Hepatocyte (in vitro differentiated cells): ENCODE measurements around the gene CCDC152. TPM values are rescaled to one million over a fixed set of nuclear protein-coding genes. Genes with fewer than 3 reads are reported as not detected.
A peak's percentile ranks its signal among the peaks of the same experiment; 100 is the strongest.

Source experiments
- DNase-seq: peaks from one replicate; pipeline ENCODE4 v3.0.0-alpha.2; 2016; ENCODE audit warnings: low spot score
- H2AFZ ChIP-seq: fragments of 200-600 bp; sonication (generic); 2 replicates; pipeline ENCODE4 v1.6.0; 2016; ENCODE audit warnings: antibody characterized with exemption, mild to moderate bottlenecking
- H3K27ac ChIP-seq: fragments of 200-600 bp; sonication (generic); 2 replicates; pipeline ENCODE4 v1.5.1; 2016; ENCODE audit warnings: mild to moderate bottlenecking
- H3K27me3 ChIP-seq: fragments of 200-600 bp; sonication (generic); 2 replicates; pipeline ENCODE4 v1.6.1; 2016
- H3K36me3 ChIP-seq: fragments of 200-600 bp; sonication (generic); replicated peaks from 2 replicates; pipeline ENCODE4 v1.5.1; 2016; ENCODE audit warnings: low read depth; ENCODE audit not compliant: insufficient read depth
- H3K4me1 ChIP-seq: fragments of 200-600 bp; sonication (generic); 2 replicates; pipeline ENCODE4 v1.5.1; 2016; ENCODE audit warnings: mild to moderate bottlenecking, moderate library complexity; ENCODE audit not compliant: insufficient read depth
- H3K4me2 ChIP-seq: fragments of 200-600 bp; sonication (generic); 2 replicates; pipeline ENCODE4 v1.6.0; 2016
- H3K4me3 ChIP-seq: fragments of 200-600 bp; sonication (generic); 2 replicates; pipeline ENCODE4 v1.5.1; 2016; ENCODE audit warnings: mild to moderate bottlenecking
- H3K79me2 ChIP-seq: fragments of 200-600 bp; sonication (generic); 2 replicates; pipeline ENCODE4 v1.6.0; 2017; ENCODE audit warnings: mild to moderate bottlenecking
- H3K9me2 ChIP-seq: fragments of 200-600 bp; sonication (generic); replicated peaks from 2 replicates; pipeline ENCODE4 v1.6.0; 2017; ENCODE audit warnings: mild to moderate bottlenecking; ENCODE audit not compliant: insufficient read depth
- H3K9me3 ChIP-seq: fragments of 200-600 bp; sonication (generic); 2 replicates; pipeline ENCODE4 v1.5.1; 2016; ENCODE audit warnings: low read depth, mild to moderate bottlenecking
- H4K20me1 ChIP-seq: fragments of 200-600 bp; sonication (generic); 2 replicates; pipeline ENCODE4 v1.6.0; 2016; ENCODE audit warnings: mild to moderate bottlenecking; ENCODE audit not compliant: insufficient read depth, poor library complexity, severe bottlenecking
- CTCF ChIP-seq: fragments of 200-600 bp; sonication (generic); IDR thresholded peaks from 2 replicates; pipeline ENCODE4 v1.5.1; 2016; ENCODE audit warnings: antibody characterized with exemption, mild to moderate bottlenecking; ENCODE audit not compliant: poor library complexity
- EZH2 ChIP-seq: fragments of 200-600 bp; sonication (generic); IDR thresholded peaks from 2 replicates; pipeline ENCODE4 v1.6.1; 2016; ENCODE audit warnings: antibody characterized with exemption, mild to moderate bottlenecking, borderline replicate concordance
- EZH2phosphoT487 ChIP-seq: fragments of 200-600 bp; sonication (generic); IDR thresholded peaks from one replicate; pipeline ENCODE4 v1.6.1; 2018; ENCODE audit warnings: antibody characterized with exemption, mild to moderate bottlenecking, low read depth, moderate library complexity; ENCODE audit not compliant: unreplicated experiment, severe bottlenecking
- whole genome bisulfite sequencing: methylation state at CpG from one replicate; pipeline ENCODE4 v1.1.6; 2016; ENCODE audit warnings: low lambda C conversion rate; ENCODE audit errors: missing lambda C conversion rate; 5-methylcytosine and 5-hydroxymethylcytosine counted together
- polyA plus RNA-seq: library from polyadenylated mRNA; unstranded; fragments of >200 nt; fragmentation: Nextera tagmentation; extraction: Ambion mirVana; gene quantifications from 2 replicates; pipeline ENCODE4 v1.2.1, GENCODE V29; 2016
- total RNA-seq: library from RNA; depleted of rRNA; stranded (reverse); fragments of >200 nt; gene quantifications from 2 replicates; pipeline ENCODE4 v1.2.3, GENCODE V29; 2014

The CCDC152 gene
- total RNA-seq: 1.8 and 2.0 TPM in 2 replicates
- 26.4 and 46.1 TPM in 2 replicates for polyA plus RNA-seq

GRCh38 chr5:42756606-42757601 is at the start of gene CCDC152:
CCDC152 (plus strand) TSS chr5:42756818; CDS start chr5:42759122, 2,304 bp downstream.
- Histone ChIP-seq H3K4me2 (peak within 1 kb of the TSS; percentile 72), H3K36me3 (no peaks in the 10 kb centered on the region), H3K4me1 (no peaks in the 10 kb centered on the region), H3K27me3 (no peaks in the 10 kb centered on the region), H3K27ac (no peak within 1 kb of the TSS), H3K9me2 (no peaks in the 10 kb centered on the region), H3K9me3 (no peaks in the 10 kb centered on the region), H4K20me1 (no peaks in the 10 kb centered on the region), H2AFZ (peak within 1 kb of the TSS; percentile 44), H3K79me2 (no peaks in the 10 kb centered on the region), H3K4me3 (no peak within 1 kb of the TSS)
- TF ChIP-seq EZH2 (no peak), CTCF (no peak), EZH2phosphoT487 (no peak)
- no peak for DNase-seq
- whole genome bisulfite sequencing: 53% methylated on average over 35 of the region's 35 CpGs

- H3K4me3 ChIP-seq: no peak overlapping the region
- H3K4me1 ChIP-seq: no peaks in the 10 kb centered on the region
- no peaks in the 10 kb centered on the region for H3K9me3 ChIP-seq
- no peak for TF ChIP-seq EZH2
- TF ChIP-seq EZH2phosphoT487: no peak
- no peak for TF ChIP-seq CTCF
- no peaks in the 10 kb centered on the region for H3K9me2 ChIP-seq
- H3K27me3 ChIP-seq: no peaks in the 10 kb centered on the region
- H4K20me1 ChIP-seq: no peaks in the 10 kb centered on the region
- DNase-seq: no peak
- H2AFZ ChIP-seq: no peak overlapping the region
- 90% methylated on average over 3 of the region's 3 CpGs for WGBS
- H3K4me2 ChIP-seq: no peak overlapping the region
- H3K79me2 ChIP-seq: no peaks in the 10 kb centered on the region
- no peaks in the 10 kb centered on the region for H3K36me3 ChIP-seq
- no peak overlapping the region for H3K27ac ChIP-seq
Measured at GRCh38 chr5:42715785-42716184, 40.8 kb upstream of the CCDC152 start.

- Histone ChIP-seq H3K4me3 (no peak overlapping the region), H3K9me2 (no peaks in the 10 kb centered on the region), H3K4me2 (no peak overlapping the region), H3K27me3 (no peaks in the 10 kb centered on the region), H4K20me1 (no peaks in the 10 kb centered on the region), H3K36me3 (no peaks in the 10 kb centered on the region), H3K27ac (no peak overlapping the region), H3K79me2 (no peaks in the 10 kb centered on the region), H3K9me3 (no peaks in the 10 kb centered on the region), H3K4me1 (no peaks in the 10 kb centered on the region), H2AFZ (no peak overlapping the region)
- TF ChIP-seq CTCF (no peak), EZH2 (no peak), EZH2phosphoT487 (no peak)
- 95% methylated on average over 4 of the region's 4 CpGs for WGBS
- DNase-seq: no peak
Measured at GRCh38 chr5:42718591-42718990, 38.0 kb upstream of the CCDC152 start.
